Large intestine (tissue), 3 donors: ENCODE results near the gene ARNT2. TPM values are rescaled to one million over a fixed set of nuclear protein-coding genes. Genes with fewer than 3 reads are reported as not detected.

ENCODE experiments used
- DNase-seq, 2 donors: peaks; one replicate each; pipeline versions ENCODE4 v3.0.0 to v3.0.0-alpha.2; 2013
- H3K27ac ChIP-seq: one replicate; pipeline ENCODE4 v1.5.1; 2013; ENCODE audit warnings: low read length
- H3K27me3 ChIP-seq: 2 replicates; pipeline ENCODE4 v1.6.1; 2013; ENCODE audit warnings: low read length; ENCODE audit not compliant: control insufficient read depth, insufficient read depth
- H3K36me3 ChIP-seq: 2 replicates; pipeline ENCODE4 v1.6.1; 2013; ENCODE audit warnings: low read length; ENCODE audit not compliant: control insufficient read depth, insufficient read depth
- H3K4me1 ChIP-seq: one replicate; pipeline ENCODE4 v1.6.1; 2013; ENCODE audit warnings: low read length; ENCODE audit not compliant: control insufficient read depth, insufficient read depth
- H3K4me3 ChIP-seq: one replicate; pipeline ENCODE4 v1.5.1; 2013; ENCODE audit warnings: low read length
- H3K9me3 ChIP-seq: one replicate; pipeline ENCODE4 v1.6.1; 2013; ENCODE audit warnings: mild to moderate bottlenecking, low read depth, low read length, moderate library complexity; ENCODE audit not compliant: control insufficient read depth
- WGBS: methylation state at CpG from one replicate; pipeline ENCODE4 v1.1.5; 2013; ENCODE audit warnings: low lambda C conversion rate; ENCODE audit not compliant: insufficient coverage; 5-methylcytosine and 5-hydroxymethylcytosine counted together
- polyA plus RNA-seq: library from polyadenylated mRNA; unstranded; fragments of 120-200 nt; gene quantifications from one replicate; pipeline ENCODE4 v1.2.1, GENCODE V29; 2013

ARNT2 gene
- polyA plus RNA-seq, 1 donor: 8.0 TPM

- WGBS: 60% methylated on average over 4 of the region's 4 CpGs
- H3K27ac ChIP-seq: no peak overlapping the region
- no peak for DNase-seq
- no peak overlapping the region for H3K4me3 ChIP-seq
- no peaks in the 10 kb centered on the region for H3K9me3 ChIP-seq
- no peaks in the 10 kb centered on the region for H3K4me1 ChIP-seq
- H3K27me3 ChIP-seq: no peaks in the 10 kb centered on the region
- no peaks in the 10 kb centered on the region for H3K36me3 ChIP-seq
Observed at GRCh38 chr15:80573606-80574005, 169.4 kb downstream of the ARNT2 start.

DNA sequence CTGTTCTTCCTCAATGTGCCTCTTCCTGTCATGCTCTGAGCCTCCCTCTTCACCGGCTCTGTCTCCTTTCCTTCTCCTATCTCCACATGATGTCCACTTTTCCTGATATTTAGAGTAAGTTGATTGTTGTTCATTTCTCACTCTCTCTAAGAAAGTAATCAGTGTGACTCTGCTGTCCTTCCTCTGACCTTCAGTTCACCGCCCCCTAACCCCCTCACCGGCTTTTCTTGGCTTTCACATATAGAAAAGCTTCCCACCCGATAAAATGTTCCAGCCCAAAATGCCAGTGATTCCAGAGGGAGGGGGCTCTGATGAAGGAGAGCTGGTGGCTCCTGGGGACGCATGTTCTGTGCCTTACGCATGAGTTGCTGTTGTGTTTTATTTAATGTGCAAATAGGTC, 170.4 kb downstream of the ARNT2 start:
- no peaks in the 10 kb centered on the region for H3K27me3 ChIP-seq
- no peak overlapping the region for H3K27ac ChIP-seq
- no peak for DNase-seq
- no peak overlapping the region for H3K4me3 ChIP-seq
- no peaks in the 10 kb centered on the region for H3K4me1 ChIP-seq
- no peaks in the 10 kb centered on the region for H3K9me3 ChIP-seq
- no peaks in the 10 kb centered on the region for H3K36me3 ChIP-seq
- WGBS: 75% methylated on average over 2 of the region's 6 CpGs

DNA sequence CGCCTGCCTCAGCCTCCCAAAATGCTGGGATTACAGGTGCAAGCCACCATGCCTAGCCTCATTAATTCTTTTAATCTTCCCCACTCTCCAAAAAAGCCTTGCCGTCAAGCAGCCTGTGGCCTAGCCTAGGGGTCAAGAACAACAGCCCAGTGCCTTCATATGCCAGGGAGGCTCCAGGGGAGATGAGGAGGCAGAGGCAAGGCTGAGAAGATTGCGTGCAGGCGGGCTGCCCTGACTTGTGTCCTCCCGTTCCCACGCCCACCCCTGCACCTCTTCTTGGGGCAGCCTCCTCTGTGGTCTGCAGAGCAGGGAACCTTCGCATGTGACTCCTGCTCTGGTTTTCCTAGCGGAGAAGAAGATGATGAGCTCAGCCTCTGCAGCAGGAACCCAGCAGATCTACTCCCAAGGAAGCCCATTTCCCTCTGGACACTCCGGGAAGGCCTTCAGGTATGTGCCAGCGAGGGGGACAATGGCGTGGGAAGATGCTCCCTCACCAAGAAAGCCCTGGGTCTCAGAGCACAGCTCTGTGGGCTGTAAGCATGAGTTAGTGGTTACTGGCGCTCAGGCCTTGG, 172.4 kb downstream of the ARNT2 start:
- Histone ChIP-seq H3K27me3 (no peaks in the 10 kb centered on the region), H3K4me3 (no peak overlapping the region), H3K9me3 (no peaks in the 10 kb centered on the region), H3K27ac (no peak overlapping the region), H3K4me1 (no peaks in the 10 kb centered on the region), H3K36me3 (no peaks in the 10 kb centered on the region)
- DNase-seq: no peak
- WGBS: no CpG with 5 or more reads among the region's 12 CpGs

DNA sequence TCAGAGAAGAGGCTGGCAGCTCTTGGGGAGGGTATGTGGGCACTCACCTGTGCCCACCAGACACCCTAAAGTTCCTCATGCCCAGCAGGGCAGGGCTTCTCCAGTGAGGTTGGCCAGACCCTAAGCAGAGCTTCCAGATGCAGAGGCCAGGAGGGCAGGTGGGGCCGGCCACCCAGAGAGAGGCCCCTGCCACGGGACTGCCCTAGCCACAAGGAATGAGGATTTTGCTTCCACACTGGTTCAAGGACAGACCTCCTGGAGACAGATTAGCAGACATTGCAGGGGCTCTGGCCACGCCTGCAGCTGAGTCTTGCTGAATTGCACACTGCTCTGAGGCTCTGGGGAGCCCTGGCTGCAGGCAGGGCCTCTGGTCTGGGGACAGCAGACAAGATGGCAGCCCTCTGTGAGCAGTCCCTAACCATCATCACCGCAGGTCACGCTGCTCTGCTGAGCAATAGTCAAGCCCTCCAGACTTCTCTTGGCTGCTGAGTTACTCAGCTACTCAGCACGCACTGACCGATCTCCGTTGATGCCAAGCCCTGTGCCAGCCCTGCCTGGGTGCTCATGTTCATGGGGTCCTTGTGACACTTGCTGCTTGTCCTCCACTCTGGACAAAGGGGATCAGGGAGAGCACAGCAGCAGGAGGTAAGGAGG, 173.5 kb downstream of the ARNT2 start:
- Histone ChIP-seq H3K9me3 (no peaks in the 10 kb centered on the region), H3K4me3 (no peak overlapping the region), H3K4me1 (no peaks in the 10 kb centered on the region), H3K27ac (no peak overlapping the region), H3K36me3 (no peaks in the 10 kb centered on the region), H3K27me3 (no peaks in the 10 kb centered on the region)
- no peak for DNase-seq
- WGBS: no CpG with 5 or more reads among the region's 8 CpGs

GRCh38 chr15:80578206-80578595, 174.0 kb downstream of the ARNT2 start:
- Histone ChIP-seq H3K27ac (no peak overlapping the region), H3K27me3 (no peaks in the 10 kb centered on the region), H3K36me3 (no peaks in the 10 kb centered on the region), H3K4me1 (no peaks in the 10 kb centered on the region), H3K9me3 (no peaks in the 10 kb centered on the region), H3K4me3 (no peak overlapping the region)
- no CpG with 5 or more reads among the region's 5 CpGs for WGBS
- no peak for DNase-seq

DNA sequence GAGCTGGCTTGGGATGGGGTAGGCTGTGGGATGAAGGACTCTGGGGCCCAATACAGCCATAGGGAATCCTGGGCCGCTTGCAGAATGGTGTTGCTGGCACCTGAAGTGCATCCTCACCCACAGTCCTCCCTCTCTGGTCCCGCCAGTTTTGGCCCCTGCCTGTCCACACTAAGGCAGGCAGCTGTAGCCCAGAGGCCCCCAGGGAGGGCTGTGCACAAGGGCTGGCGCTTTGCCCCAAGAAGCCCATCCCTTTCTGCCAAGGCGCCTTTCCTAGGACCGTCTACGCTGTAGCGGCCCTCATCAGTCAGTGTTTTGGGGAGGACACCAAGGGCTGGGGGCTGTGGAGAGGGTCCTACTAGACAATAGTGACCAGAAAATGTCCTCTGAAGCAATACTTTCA, 174.7 kb downstream of the ARNT2 start:
- H3K36me3 ChIP-seq: no peaks in the 10 kb centered on the region
- no peaks in the 10 kb centered on the region for H3K27me3 ChIP-seq
- H3K4me3 ChIP-seq: no peak overlapping the region
- no peaks in the 10 kb centered on the region for H3K4me1 ChIP-seq
- H3K27ac ChIP-seq: no peak overlapping the region
- no peaks in the 10 kb centered on the region for H3K9me3 ChIP-seq
- no peak for DNase-seq
- no CpG with 5 or more reads among the region's 7 CpGs for WGBS

DNA sequence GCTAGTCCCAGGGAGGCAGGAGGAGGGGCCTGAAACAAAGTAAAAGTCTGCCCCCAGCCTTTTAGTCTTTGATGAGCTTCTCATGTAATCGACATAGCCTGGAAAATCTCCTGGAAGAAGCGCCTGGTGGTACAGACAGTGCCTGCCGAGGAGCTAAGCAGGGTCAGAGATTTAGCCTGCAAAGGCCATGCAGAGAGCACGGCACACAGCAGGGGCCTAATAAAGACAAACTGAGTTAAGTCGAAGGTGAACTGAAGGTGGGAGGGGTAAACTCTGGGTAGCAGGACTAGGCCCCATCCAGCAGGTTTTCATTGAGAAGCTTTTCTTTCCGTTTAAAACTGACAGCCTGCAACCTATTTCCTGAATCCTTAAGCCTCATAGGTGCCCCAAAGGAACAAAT, 175.4 kb downstream of the ARNT2 start:
- no peaks in the 10 kb centered on the region for H3K4me1 ChIP-seq
- H3K9me3 ChIP-seq: no peaks in the 10 kb centered on the region
- DNase-seq: no peak
- no peak overlapping the region for H3K27ac ChIP-seq
- H3K36me3 ChIP-seq: no peaks in the 10 kb centered on the region
- H3K27me3 ChIP-seq: no peaks in the 10 kb centered on the region
- WGBS: no CpG with 5 or more reads among the region's 6 CpGs
- H3K4me3 ChIP-seq: no peak overlapping the region

DNA sequence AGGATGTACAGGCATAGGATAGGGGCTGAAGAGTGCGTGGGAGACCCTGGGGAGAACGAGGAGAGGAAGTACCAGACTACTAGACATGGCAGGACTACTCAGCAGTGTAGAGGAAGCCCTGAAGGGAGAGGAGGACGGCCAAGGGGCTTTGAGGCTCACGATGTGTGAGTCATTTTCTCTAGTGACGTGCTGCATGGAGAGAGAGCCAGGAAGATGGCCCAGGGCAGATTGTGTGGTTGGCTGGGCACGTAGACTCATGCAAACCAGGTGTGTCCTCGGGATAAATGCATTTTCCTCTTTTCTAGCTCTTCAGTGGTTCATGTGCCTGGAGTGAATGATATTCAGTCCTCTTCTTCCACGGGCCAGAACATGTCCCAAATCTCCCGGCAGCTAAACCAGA, 175.9 kb downstream of the ARNT2 start:
- Histone ChIP-seq H3K36me3 (no peaks in the 10 kb centered on the region), H3K9me3 (no peaks in the 10 kb centered on the region), H3K4me1 (no peaks in the 10 kb centered on the region), H3K27ac (no peak overlapping the region), H3K4me3 (no peak overlapping the region), H3K27me3 (no peaks in the 10 kb centered on the region)
- 100% methylated on average over 1 of the region's 9 CpGs for WGBS
- DNase-seq: no peak

- no peak overlapping the region for H3K4me3 ChIP-seq
- WGBS: no CpG with 5 or more reads among the region's 11 CpGs
- H3K27me3 ChIP-seq: no peaks in the 10 kb centered on the region
- no peak for DNase-seq
- H3K27ac ChIP-seq: no peak overlapping the region
- no peaks in the 10 kb centered on the region for H3K4me1 ChIP-seq
- H3K9me3 ChIP-seq: no peaks in the 10 kb centered on the region
- H3K36me3 ChIP-seq: no peaks in the 10 kb centered on the region
Observed at GRCh38 chr15:80580536-80581260, 176.5 kb downstream of the ARNT2 start.

DNA sequence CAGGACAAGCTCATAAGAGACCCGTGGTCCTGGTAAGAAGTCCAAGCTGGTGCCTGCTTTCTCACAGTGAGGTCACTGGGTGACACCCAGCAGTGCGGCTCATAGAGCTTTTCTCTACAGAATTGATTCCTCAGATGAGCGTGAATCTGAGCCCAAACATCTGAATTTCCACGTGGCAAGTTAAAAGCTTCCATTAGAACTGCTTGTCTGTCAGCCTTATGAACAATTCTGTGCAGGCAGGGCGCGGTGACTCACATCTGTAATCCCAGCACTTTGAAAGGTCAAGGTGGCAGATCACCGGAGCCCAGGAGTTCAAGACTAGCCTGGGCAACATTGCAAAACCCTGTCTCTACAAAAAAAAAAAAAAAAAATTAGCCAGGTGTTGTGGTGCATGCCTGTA, 177.8 kb downstream of the ARNT2 start:
- DNase-seq: no peak
- Histone ChIP-seq H3K9me3 (no peaks in the 10 kb centered on the region), H3K4me1 (no peaks in the 10 kb centered on the region), H3K27me3 (no peaks in the 10 kb centered on the region), H3K27ac (no peak overlapping the region), H3K36me3 (no peaks in the 10 kb centered on the region), H3K4me3 (no peak overlapping the region)
- WGBS: no CpG with 5 or more reads among the region's 7 CpGs
